GM18873 (cell line): ENCODE data around the gene COG2.
"Not testable (repeated sequence)": the region's sequence is repeated elsewhere in the genome, so short reads cannot be mapped to it uniquely, and the experiment has no call there.

Source experiments
- ATAC-seq: cut with Tn5 transposase; IDR thresholded peaks from one replicate; pipeline ENCODE4 v1.9.1; 2021; ENCODE audit warnings: mild to moderate bottlenecking, moderate library complexity, moderate number of reproducible peaks; ENCODE audit not compliant: unreplicated experiment, low FRiP score

Gene COG2

DNA sequence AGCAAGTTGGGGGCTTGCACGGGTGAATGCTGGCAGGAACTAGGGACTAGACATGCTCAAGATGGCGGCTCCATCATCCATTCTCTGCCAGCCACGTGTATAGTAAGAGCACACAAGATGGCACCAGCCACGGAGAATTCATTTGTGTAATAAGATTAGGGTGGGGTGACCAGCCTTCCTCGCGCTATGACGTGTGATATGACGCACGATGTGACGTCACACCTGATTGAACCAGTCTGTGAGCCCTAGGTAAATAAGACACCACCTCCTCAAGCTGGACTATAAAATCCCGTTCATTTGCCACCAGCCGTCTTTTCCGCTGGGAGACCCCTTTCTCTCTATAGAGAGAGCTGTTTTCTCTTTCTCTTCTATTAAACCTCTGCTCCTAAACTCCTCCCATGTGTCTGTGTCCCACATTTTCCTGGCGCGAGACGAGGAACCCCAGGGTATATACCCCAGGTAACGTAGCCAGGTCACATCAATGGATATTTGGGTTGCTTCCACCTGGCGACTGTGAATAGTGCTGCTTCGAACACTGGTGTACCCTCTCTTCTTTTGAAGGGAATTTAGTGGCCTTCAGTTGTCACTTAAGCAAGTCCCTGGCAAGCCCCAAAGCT lies 18.1 kb upstream of the COG2 start:
- ATAC-seq: no peak

DNA sequence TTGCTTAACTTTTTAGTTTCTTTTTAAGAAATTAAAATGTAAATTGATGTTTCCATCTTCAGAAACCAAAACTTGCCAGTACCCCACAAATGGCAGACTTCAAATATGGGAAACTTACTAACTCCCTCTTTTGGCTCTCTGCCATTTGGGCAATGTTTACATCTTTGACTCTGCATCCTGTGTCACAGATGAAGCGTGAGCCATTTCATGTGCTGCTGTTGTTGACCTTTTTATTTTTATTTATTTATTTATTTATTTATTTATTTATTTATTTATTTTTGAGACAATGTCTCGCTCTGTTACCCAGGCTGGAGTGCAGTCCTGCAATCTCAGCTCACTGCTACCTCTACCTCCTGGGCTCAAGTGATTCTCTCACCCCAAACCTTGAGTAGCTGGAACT lies 16.0 kb upstream of the COG2 start:
- ATAC-seq: no peak

DNA sequence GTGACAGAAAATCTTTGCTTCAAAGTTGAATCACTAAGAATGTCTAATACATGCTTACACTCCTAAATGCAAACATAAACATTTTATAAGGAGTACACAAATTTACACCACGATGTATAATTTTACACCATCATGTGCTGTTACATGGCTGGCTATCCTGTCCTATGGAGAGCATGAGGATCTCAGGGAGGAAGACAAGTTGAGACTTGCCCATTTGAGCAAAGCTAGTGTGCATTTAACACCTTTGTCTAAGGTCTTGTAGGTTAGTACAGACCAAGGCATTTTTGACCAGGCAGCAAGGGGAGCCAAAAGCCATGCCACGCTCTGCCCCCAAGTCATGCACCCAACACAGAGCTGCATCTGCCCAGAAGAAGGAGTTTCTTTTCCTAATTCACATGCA lies 14.5 kb upstream of the COG2 start:
- no peak for ATAC-seq

DNA sequence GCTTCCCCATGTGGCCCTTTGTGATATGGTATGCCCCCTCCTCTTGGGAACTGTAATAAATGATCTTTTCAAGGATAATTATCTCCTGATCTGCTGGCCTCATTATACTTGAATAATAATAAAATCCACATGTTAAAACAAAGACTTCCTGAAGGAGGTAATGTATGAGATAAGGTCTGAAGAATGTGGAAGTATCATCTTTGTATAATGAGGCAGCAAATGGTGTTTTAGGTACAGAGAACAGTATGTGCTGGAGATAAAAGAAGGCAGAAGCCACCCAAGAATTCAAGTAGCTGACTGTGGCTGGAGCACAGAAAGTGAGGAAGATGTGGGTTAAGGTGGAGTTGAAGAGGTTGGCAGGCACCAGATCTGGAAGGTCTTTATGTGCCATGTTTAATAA lies 12.8 kb upstream of the COG2 start:
- no peak for ATAC-seq

DNA sequence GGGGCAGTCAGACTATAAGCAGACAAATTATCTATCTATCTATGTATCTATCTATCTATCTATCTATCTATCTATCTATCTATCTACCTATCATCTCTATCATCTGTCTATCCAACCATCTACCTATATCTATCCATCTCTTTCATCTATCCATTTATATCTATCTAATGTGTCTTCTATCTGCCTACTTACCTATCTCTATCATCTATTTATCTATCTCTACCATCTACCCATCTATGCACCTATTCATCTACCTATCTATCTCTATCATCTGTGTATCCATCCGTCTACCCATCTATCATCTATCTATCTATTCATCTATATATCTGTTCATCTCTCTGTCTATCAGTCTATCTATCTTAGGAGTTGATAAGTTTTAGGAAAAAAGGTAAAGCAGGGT lies 10.8 kb upstream of the COG2 start:
- ATAC-seq: no peak

DNA sequence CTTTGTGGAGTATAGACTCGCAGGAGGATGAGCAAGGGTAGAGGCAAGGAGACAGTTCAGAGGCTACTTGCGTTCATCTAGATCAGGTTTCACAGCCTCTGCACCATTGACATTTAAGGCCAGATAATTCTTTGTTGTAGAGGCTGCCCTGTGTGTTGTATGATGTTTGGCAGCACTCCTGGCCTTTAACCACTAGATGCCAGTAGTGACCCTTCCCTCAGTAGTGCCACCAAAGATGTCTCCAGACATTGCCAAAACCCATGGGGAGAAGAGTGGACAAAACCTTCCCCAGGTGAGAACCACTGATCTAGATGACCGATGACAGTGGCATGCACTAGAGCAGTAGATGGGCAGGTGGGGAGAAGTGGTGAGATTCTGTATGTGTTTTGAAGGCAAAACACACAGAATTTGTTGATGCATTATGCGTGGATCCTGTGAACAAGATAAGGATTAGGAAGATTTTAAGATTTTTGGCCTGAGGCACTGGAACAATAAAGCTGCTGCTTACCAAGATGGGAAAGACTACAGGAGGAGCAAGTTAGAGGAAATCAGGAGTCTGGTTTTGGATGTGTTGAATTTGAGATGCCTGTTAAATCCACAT lies 9.9 kb upstream of the COG2 start:
- ATAC-seq: no peak

DNA sequence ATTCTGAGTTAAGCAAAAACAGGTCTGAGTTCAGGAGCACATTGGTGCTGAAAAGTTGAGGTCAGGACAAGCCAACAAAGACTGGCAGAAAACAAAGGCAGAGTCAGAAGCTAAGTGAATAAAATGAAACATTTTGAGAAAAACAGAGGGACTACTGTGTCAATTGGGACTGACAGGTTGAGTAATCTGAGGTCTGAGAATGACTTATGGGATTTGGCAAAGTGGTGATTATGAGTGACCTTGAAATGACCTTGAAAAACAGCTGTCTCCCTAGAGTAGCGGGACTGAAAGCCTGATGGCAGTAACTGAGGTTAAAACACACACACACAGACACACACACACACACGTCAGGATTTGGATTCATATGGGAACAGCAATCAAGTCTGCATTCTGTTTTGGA lies 8.8 kb upstream of the COG2 start:
- no peak for ATAC-seq

DNA sequence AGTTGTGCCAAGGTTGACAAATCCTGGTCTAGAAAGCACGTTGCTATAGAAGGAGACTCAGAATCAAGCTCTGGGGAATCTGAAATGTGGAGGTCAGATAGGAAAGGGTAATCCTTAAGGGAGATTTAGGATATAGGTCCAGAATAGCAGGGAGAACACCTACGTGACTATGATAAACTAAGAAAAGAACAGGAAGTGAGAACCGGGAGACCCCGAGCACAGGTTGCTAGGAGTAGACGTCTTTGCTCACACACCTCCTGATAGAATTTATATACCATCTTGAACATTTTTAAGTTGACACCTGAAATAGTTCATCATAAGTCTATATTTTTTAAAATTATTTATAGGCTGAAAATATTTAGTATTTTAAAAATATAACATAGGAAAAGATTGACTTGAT lies 7.9 kb upstream of the COG2 start:
- no peak for ATAC-seq

DNA sequence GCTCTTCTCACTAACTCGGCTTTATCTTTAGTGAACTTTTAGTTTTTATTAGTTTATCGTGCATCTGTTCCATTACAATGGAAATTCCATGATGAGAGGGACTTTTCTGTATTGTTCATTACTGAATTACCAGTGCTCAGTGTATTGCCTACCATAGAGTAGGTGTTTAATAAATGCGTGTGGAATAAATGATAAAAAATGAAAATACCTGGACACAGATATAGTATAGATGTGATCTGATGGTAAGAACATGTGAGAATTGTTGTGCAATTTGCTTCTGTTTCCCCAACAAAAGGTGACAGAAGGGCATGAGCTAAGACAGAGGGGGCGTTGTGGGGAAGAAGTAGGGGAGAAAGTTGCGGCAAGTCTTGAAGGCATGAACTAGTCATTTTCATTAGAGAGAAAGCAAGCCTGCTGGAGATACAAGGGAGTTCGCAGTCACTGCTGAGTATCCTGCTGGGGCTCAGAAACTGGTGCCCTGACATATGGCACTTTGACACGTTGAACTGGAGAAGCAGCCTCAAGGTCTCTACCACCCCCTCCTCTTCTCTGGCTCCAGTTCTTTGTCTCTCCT lies 5.6 kb upstream of the COG2 start:
- ATAC-seq: no peak

DNA sequence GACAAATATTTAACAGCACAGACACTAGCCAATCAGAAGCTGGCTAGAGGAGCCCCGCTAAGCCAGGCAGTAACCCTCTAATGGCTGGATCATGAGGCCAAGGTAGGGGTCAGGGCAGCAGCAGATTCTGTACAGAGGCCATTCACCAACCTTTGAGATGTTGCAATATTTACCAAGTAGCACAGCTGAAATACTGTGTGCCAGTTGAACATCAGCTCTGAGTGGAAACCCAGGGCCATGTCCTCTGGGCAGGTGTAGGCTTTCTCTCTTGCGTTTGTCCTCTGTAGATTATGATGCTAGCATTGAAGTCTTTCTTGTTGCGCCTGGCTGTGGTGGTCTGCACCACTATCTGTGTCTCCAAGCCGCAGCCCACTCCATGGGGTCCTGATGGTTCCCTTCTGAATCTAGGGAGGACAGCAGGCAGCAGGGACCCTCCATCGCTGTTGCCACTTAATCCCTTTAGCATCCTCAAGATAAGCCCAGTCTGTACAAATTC lies 2.5 kb upstream of the COG2 start:
- no peak for ATAC-seq

DNA sequence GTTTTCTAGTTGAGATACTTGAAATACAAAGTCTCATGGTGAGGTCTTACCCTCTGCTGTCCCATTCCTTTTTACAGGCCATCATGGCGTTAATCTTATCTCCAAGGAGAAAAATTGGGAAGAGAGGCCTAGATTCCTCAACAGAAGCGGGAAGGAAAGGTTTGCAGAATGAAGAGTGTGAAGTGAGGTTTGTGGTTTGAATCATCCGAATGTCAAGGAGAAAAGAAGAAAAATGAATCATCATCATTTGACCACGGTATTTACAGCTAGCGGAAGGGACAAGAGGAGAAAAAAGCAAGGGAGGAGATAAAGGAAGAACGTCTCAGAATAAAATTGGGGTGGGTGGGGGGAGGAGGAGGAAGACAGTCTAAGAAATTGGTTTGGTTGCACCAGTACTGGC lies 935 bp upstream of the COG2 start:
- ATAC-seq: no peak

DNA sequence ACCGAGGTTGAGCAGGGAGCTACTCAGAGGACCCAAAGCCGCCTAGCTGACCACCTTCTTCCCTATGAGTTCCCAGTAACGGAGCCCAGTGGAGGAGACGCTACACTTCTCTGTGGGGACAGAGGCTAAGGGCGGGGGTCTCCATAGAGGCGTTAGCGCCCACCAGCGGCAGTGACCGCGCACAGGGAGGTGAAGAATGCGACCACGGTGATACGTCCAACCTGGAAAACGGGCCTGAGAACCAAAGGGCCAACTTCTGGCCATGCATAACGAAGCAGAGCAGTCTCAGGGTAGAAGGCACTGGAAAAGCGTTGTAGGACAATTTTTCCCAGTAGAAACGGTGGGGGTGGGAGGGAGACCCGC lies 400 bp upstream of the COG2 start:
- no peak for ATAC-seq

DNA sequence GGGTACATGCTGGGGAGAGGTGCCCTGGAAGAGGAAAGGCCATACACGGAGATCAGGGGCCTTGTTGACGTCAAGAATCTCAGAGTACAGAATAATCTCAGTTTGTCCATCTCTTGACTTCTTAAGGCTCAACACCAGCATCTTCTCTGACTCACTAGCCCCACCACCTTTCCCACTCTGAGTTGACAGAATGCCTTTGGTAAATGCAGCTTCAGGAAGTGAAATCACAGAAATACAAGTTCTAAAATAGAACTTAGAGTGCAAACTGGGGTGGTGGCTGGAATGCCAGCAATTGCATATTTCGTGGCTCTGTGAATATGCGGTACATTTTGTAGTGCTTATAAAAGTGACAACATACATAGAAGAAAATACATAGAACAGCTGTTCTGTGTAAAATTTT lies 1.6 kb downstream of the COG2 start:
- ATAC-seq: no peak

DNA sequence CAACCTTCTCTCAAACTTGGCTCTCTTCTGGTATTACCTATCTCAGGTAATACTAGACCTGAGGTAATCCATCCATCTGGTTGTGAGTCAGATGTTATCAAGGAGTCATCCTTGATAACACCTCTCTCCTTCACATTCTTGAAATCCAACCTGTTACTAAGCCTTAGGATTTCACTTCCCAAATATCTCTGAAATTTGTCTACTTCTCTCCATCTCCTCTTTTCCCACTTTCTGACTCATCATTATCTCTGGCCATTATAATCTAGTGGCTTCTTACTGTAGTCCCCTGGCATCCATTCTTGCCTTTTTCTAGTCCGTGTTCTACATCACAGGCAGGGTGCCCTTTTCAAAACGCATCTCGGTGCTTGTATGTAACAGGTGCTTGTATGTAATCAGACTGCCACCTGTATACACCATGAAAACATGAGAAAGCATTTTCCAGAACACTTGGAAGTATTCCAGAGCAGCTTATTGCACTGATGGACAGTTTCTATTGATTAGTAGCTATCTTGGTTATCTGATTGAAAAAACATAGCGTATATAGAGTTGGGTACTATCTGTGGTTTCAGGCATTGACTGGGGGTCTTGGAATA lies 4.5 kb downstream of the COG2 start:
- ATAC-seq: no peak

DNA sequence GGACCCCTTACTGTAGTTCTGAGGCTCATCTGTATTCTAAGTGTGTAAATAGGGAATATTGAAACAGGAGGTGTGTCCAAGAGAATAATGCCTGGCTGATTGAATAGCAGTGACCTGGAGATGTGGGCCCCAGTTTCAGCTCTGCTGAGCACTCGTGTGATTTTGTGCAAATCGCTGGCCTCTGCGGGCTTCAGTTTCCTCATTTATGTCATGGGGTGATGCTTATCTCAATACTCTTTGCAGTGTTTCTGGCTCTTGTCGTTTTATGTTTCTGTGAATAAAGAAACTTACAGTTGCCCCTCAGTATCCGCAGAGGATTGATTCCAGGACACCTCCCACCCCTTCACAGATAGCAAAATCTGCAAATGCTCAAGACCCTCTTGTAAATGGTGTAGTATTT lies 5.0 kb downstream of the COG2 start:
- no peak for ATAC-seq

DNA sequence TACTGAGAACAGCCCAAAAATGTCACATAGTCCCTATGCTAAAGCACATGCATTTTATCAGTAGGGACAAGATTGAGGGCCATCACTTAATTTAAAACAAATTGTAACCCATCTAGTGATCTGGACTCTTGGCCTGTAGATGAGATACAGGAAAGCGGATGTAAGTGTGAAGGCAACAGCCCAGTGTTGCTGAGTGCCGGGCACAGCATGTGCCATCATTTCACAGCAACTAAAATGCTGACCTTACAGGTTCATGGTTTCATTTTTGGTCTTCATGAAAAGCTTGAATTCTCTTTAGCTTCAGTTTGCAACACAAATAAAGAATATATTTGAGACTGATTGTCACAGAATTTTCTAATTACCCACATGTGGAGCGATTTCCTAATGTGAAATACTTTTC lies 5.8 kb downstream of the COG2 start:
- no peak for ATAC-seq

DNA sequence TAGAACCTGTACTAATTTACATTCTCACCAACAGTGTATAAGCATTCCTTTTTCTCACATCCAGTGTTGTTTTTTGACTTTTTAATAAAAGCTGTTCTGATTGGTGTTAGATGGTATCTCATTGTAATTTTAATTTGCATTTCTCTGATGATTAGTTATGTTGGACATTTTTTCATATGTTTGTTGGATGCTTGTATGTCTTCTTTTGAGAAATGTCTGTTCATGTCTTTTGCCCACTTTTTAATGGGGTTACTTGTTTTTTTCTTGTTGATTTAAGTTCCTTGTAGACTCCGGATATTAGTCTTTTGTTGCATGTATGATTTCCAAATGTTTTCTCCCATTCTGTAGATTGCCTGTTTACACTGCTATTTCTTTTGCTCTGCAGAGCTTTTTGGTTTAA lies 8.0 kb downstream of the COG2 start:
- no peak for ATAC-seq

DNA sequence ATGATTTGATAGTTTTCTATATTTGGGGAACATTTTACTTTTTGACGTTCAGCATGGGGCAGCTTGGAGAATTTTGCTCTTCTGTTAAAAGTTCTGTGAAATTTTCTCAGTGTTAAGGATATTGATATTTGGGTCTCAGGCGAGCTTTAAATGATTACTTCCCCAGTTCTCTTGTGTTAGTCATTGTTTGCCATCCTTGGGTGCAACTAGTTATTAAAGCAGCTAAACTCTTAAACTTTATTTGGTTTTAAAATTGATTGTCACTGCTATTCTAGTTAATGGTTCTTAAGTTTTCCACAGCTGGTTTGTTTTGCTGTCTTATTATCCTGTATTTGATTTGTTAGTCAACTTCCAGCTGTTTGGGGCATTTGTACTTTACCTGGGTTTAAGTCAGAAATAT lies 9.0 kb downstream of the COG2 start:
- no peak for ATAC-seq

DNA sequence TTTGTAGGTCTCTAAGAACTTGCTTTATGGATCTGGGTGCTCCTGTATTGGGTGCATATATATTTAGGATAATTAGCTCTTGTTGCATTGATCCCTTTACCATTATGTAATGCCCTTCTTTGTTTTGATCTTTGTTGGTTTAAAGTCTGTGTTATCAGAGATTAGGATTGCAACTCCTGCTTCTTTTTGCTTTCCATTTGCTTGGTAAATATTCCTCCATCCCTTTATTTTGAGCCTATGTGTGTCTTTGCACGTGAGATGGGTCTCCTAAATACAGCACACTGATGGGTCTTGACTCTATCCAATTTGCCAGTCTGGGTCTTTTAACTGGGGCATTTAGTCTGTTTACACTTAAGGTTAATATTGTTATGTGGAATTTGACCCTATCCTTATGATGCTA lies 14.4 kb downstream of the COG2 start:
- ATAC-seq: not testable (repeated sequence)

DNA sequence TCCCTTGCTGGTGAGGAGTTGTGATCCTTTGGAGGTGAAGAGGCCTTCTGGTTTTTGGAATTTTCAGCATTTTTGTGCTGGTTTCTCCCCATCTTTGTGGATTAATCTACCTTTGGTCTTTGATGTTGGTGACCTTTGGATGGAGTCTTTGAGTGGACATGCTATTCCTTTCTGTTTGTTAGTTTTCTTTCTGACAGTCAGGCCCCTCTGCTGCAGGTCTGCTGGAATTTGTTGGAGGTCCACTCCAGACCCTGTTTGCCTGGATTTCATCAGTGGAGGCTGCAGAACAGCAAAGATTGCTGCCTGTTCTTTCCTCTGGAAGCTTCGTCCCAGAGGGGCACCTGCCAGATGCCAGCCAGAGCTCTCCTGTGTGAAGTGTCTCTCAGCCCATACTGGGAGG lies 15.8 kb downstream of the COG2 start:
- not testable (repeated sequence) for ATAC-seq

DNA sequence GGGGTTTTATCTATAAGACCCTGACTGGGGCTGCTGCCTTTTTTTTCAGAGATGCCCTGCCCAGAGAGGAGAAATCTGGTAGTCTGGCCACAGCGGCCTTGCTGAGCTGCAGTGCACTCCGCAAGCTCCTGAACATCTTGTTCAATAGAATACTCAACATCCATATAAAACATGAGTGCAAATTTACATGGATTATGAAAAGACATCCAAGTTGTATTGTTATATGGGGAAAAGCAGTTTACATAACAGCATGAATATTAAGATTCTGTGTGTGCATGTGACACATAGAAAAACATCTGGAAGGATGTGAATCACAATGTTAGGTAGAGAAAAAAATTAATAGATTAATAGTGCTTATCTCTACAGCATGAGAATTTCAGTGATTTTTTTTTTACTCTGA lies 16.4 kb downstream of the COG2 start:
- no peak for ATAC-seq

DNA sequence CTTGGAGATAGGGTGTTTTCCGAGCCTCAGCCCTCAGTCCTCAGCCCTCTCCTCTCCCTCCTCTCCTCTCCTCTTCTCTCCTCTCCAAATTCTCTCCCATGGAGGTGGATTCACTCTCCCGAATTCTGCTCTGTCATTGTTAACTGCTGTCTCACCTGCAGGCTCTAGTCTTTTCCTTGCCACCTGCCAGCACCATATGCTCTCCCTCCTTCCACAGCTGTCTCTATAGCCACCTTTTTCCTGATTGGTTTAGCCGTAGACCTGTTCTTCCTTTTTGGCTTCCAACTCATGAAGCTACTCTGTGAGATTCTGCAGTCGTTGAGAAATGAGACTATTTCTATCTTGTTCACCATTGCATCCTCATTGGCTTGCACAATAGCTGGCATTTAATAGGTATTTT lies 19.7 kb downstream of the COG2 start:
- no peak for ATAC-seq
